Suprapubic skin (tissue), 4 donors: ENCODE results near the gene CDC42BPG.

ENCODE experiments used
- CTCF ChIP-seq, 2 donors: fragments of 200-600 bp in 1 of 2; fragments of 450-650 bp in 1 of 2; sonication (generic) in 1 of 2; IDR thresholded peaks; one replicate each; pipeline ENCODE4 v1.5.1; 2016 to 2019; ENCODE audit warnings: antibody characterized with exemption in 2 of 2, mild to moderate bottlenecking in 1 of 2, moderate library complexity in 1 of 2
- EP300 ChIP-seq: sonication (generic); formaldehyde crosslinking; IDR thresholded peaks from one replicate; pipeline ENCODE4 v1.6.1; 2017; ENCODE audit warnings: antibody characterized with exemption
- POLR2A ChIP-seq, 2 donors: fragments of 450-650 bp; IDR thresholded peaks; one replicate each; pipeline ENCODE4 v1.6.1; 2017; ENCODE audit warnings: antibody characterized with exemption in 2 of 2, mild to moderate bottlenecking in 2 of 2, moderate library complexity in 2 of 2
- POLR2AphosphoS5 ChIP-seq, 3 donors: sonication (generic); formaldehyde crosslinking; IDR thresholded peaks; one replicate each; pipeline ENCODE4 v1.6.1; 2017; ENCODE audit warnings: antibody characterized with exemption in 3 of 3

GRCh38 chr11:64891880-64892279 is 47.4 kb upstream of the CDC42BPG start:
- TF ChIP-seq CTCF (IDR thresholded peaks at IDR 0.05): no peak
- TF ChIP-seq POLR2A (IDR thresholded peaks at IDR 0.05): no peak
- TF ChIP-seq EP300: no peak
- no peak for TF ChIP-seq POLR2AphosphoS5 (IDR thresholded peaks at IDR 0.05)
